OCI-LY7 (cell line): ENCODE data around the gene FAM114A1.

Source experiments
- EZH2phosphoT487 ChIP-seq: fragments of 200-600 bp; sonication (generic); IDR thresholded peaks from 2 replicates; pipeline ENCODE4 v1.6.1; 2018; ENCODE audit warnings: low read depth, borderline replicate concordance, mild to moderate bottlenecking, mixed run types, antibody characterized with exemption, low read length, moderate library complexity, mixed read lengths
- TF ChIP-seq, protein P1 (sequence below): fragments of 200-600 bp; sonication (generic); conservative IDR thresholded peaks from 2 replicates; pipeline ENCODE4 v1.5.1; 2014; ENCODE audit warnings: mild to moderate bottlenecking, antibody characterized with exemption, low read length, moderate library complexity, mixed read lengths

DNA sequence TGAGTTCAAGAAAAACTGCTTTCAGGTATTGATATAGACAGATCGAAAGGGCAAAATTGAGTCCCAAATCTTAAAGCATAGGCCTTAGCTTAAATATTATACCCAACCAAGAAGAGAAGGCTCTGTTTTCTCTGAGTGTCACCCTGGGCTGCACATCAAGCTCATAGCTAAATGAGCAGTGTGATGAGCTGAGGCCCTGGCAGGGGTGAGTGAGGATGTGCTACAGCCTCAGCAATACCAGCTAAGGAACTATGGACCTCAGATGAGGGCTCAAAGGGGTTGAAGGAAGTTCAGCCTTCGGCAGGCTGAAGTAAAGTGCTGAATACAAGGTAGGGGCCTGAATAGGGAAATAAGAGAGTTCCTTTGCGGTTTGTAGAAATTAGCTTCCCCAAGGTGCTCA, 79.3 kb downstream of the FAM114A1 start:
- TF ChIP-seq, protein P1, sequence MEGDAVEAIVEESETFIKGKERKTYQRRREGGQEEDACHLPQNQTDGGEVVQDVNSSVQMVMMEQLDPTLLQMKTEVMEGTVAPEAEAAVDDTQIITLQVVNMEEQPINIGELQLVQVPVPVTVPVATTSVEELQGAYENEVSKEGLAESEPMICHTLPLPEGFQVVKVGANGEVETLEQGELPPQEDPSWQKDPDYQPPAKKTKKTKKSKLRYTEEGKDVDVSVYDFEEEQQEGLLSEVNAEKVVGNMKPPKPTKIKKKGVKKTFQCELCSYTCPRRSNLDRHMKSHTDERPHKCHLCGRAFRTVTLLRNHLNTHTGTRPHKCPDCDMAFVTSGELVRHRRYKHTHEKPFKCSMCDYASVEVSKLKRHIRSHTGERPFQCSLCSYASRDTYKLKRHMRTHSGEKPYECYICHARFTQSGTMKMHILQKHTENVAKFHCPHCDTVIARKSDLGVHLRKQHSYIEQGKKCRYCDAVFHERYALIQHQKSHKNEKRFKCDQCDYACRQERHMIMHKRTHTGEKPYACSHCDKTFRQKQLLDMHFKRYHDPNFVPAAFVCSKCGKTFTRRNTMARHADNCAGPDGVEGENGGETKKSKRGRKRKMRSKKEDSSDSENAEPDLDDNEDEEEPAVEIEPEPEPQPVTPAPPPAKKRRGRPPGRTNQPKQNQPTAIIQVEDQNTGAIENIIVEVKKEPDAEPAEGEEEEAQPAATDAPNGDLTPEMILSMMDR: no peak
- no peak for TF ChIP-seq EZH2phosphoT487
